ENCODE data around the gene PARD3B. TPM values are rescaled to one million over a fixed set of nuclear protein-coding genes. Genes with fewer than 3 reads are reported as not detected.

The PARD3B gene
- total RNA-seq, 1 experiment from 2014 or later = 10.1 TPM

DNA sequence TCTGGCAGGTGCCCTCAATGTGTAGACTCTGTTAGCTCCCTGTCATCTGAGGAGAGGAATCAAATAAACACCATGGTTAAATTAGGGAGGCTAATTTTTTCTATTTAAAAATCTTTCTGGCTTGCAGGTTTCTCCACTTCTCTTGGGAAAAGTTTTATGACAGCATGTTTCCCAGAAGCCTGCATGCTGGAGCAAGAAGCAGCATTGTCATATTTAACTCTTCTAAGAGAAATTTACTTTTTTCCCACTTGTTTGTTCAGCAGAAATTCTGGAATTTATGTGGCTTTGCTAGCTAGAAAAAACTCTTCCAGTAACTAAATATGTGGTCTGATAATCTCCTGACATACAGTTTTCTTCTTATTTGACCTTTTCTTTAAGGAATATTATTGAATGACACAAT, 230.5 kb downstream of the PARD3B start:
- Mint-ChIP-seq H3K4me1 (ENCODE audit: low read depth, unreplicated experiment) (no peaks in the 10 kb centered on the region), H3K27ac (ENCODE audit: unreplicated experiment) (no peak overlapping the region), H3K9me3 (ENCODE audit: low read depth, unreplicated experiment) (no peaks in the 10 kb centered on the region), H3K27me3 (ENCODE audit: unreplicated experiment) (no peaks in the 10 kb centered on the region), H3K4me3 (ENCODE audit: low read depth, unreplicated experiment) (no peak overlapping the region), H3K36me3 (ENCODE audit: insufficient read depth, unreplicated experiment) (no peaks in the 10 kb centered on the region)
- intact Hi-C loops (cut with micrococcal nuclease; ENCODE audit: unreplicated experiment) = no loop called here
- CTCF ChIA-PET = no interaction called here
- no peak for DNase-seq
- no TSS peak for BruUV-seq (replicated peaks)
- TF ChIP-seq, protein P1, sequence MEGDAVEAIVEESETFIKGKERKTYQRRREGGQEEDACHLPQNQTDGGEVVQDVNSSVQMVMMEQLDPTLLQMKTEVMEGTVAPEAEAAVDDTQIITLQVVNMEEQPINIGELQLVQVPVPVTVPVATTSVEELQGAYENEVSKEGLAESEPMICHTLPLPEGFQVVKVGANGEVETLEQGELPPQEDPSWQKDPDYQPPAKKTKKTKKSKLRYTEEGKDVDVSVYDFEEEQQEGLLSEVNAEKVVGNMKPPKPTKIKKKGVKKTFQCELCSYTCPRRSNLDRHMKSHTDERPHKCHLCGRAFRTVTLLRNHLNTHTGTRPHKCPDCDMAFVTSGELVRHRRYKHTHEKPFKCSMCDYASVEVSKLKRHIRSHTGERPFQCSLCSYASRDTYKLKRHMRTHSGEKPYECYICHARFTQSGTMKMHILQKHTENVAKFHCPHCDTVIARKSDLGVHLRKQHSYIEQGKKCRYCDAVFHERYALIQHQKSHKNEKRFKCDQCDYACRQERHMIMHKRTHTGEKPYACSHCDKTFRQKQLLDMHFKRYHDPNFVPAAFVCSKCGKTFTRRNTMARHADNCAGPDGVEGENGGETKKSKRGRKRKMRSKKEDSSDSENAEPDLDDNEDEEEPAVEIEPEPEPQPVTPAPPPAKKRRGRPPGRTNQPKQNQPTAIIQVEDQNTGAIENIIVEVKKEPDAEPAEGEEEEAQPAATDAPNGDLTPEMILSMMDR (IDR thresholded peaks at IDR 0.05; ENCODE audit: unreplicated experiment) = no peak

DNA sequence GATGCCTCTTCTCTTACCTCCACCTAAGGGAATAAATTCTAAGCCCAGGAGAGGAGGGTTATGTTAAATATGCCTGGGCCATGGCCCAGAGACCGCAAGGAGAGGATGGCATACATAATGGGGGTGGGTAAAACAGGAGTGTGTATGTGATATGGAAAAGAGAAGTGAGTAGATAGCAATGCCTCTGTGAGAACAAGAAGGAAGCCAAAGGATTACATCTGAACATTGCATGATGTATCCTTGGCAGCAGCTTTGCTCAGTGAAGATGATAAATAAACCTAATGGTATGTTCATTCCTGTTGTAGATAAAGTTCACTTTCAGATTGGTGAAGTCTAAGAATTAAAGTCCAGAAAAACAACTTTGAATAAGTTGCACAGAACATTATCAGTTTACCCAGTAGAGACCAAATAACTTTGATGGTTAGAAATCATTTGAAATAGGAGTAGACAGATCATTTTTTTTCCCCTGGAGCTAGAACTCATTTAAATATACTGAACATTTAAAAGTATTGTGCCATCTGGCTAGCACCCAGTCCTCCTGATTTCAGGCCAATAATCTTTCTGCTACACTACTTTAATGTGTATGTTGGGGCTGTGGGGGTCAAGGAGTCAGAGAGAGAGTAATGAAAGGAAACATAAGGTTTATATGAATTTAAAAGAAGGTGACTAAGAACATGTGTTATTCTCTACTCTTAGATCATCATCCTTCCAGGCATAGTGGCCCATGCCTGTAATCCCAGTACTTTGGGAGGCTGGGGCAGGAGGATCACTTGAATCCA, 231.7 kb downstream of the PARD3B start:
- H3K9me3 Mint-ChIP-seq (ENCODE audit: low read depth, unreplicated experiment) = no peaks in the 10 kb centered on the region
- H3K4me3 Mint-ChIP-seq (ENCODE audit: low read depth, unreplicated experiment) = no peak overlapping the region
- H3K4me1 Mint-ChIP-seq (ENCODE audit: low read depth, unreplicated experiment) = no peaks in the 10 kb centered on the region
- no peaks in the 10 kb centered on the region for H3K36me3 Mint-ChIP-seq (ENCODE audit: insufficient read depth, unreplicated experiment)
- TF ChIP-seq, protein P1 (IDR thresholded peaks at IDR 0.05; ENCODE audit: unreplicated experiment) = no peak
- H3K27me3 Mint-ChIP-seq (ENCODE audit: unreplicated experiment) = no peaks in the 10 kb centered on the region
- no peak overlapping the region for H3K27ac Mint-ChIP-seq (ENCODE audit: unreplicated experiment)
- CTCF ChIA-PET = no interaction called here
- DNase-seq = no peak
- BruUV-seq (replicated peaks) = no TSS peak
- intact Hi-C loops (cut with micrococcal nuclease; ENCODE audit: unreplicated experiment) = no loop called here

GRCh38 chr2:204779771-204780170, 234.5 kb downstream of the PARD3B start:
- Mint-ChIP-seq H3K4me1 (ENCODE audit: low read depth, unreplicated experiment) (no peaks in the 10 kb centered on the region), H3K27me3 (ENCODE audit: unreplicated experiment) (no peaks in the 10 kb centered on the region), H3K9me3 (ENCODE audit: low read depth, unreplicated experiment) (no peaks in the 10 kb centered on the region), H3K4me3 (ENCODE audit: low read depth, unreplicated experiment) (no peak overlapping the region), H3K27ac (ENCODE audit: unreplicated experiment) (no peak overlapping the region), H3K36me3 (ENCODE audit: insufficient read depth, unreplicated experiment) (no peaks in the 10 kb centered on the region)
- TF ChIP-seq, protein P1 (IDR thresholded peaks at IDR 0.05; ENCODE audit: unreplicated experiment) = no peak
- CTCF ChIA-PET = no interaction called here
- DNase-seq = no peak
- BruUV-seq (replicated peaks) = no TSS peak
- intact Hi-C loops (cut with micrococcal nuclease; ENCODE audit: unreplicated experiment) = loop anchor here (5.0 kb wide), 1 partner anchor 47 kb away; no protein-coding TSS in a partner anchor

GRCh38 chr2:204781941-204782340, 236.7 kb downstream of the PARD3B start:
- Mint-ChIP-seq H3K9me3 (ENCODE audit: low read depth, unreplicated experiment) (no peaks in the 10 kb centered on the region), H3K36me3 (ENCODE audit: insufficient read depth, unreplicated experiment) (no peaks in the 10 kb centered on the region), H3K27me3 (ENCODE audit: unreplicated experiment) (no peaks in the 10 kb centered on the region), H3K4me1 (ENCODE audit: low read depth, unreplicated experiment) (no peaks in the 10 kb centered on the region), H3K4me3 (ENCODE audit: low read depth, unreplicated experiment) (no peak overlapping the region), H3K27ac (ENCODE audit: unreplicated experiment) (no peak overlapping the region)
- intact Hi-C loops (cut with micrococcal nuclease; ENCODE audit: unreplicated experiment) = loop anchor here (5.0 kb wide), 1 partner anchor 50 kb away; no protein-coding TSS in a partner anchor
- CTCF ChIA-PET = no interaction called here
- no peak for DNase-seq
- no TSS peak for BruUV-seq (replicated peaks)
- TF ChIP-seq, protein P1 (IDR thresholded peaks at IDR 0.05; ENCODE audit: unreplicated experiment) = no peak
